Mesenchymal stem cell (in vitro differentiated cells and primary cell): Measurements from ENCODE around the gene DUSP14.

Experiments
- DNase-seq: peaks from one replicate; pipeline ENCODE4 v3.0.0-alpha.2; 2013
- H2AFZ ChIP-seq: one replicate; pipeline ENCODE4 v1.6.1; 2013; ENCODE audit warnings: low read depth, mild to moderate bottlenecking, control low read depth, inconsistent platforms, low read length, moderate library complexity
- H2AK5ac ChIP-seq: 2 replicates; pipeline ENCODE4 v1.6.1; 2013; ENCODE audit warnings: low read length, moderate library complexity, mild to moderate bottlenecking, inconsistent platforms; ENCODE audit not compliant: severe bottlenecking
- H2BK120ac ChIP-seq: one replicate; pipeline ENCODE4 v1.6.1; 2013; ENCODE audit warnings: low read depth, mild to moderate bottlenecking, inconsistent platforms, low read length, moderate library complexity
- H2BK12ac ChIP-seq, 2 experiments: one replicate each; pipeline ENCODE4 v1.6.1; 2013; ENCODE audit warnings: inconsistent platforms in 2 of 2, low read length in 2 of 2, mild to moderate bottlenecking in 2 of 2, moderate library complexity in 2 of 2, control low read depth in 1 of 2
- H2BK15ac ChIP-seq: one replicate; pipeline ENCODE4 v1.6.1; 2013; ENCODE audit warnings: mild to moderate bottlenecking, low read depth, inconsistent platforms; ENCODE audit not compliant: poor library complexity, severe bottlenecking
- H2BK5ac ChIP-seq: 2 replicates; pipeline ENCODE4 v1.6.1; 2013; ENCODE audit warnings: low read depth, mild to moderate bottlenecking, low read length, control low read depth, inconsistent platforms; ENCODE audit not compliant: poor library complexity, severe bottlenecking
- H3K14ac ChIP-seq, 2 experiments: one replicate each; pipeline ENCODE4 v1.6.1; 2013; ENCODE audit warnings: inconsistent platforms in 2 of 2, low read length in 2 of 2, control low read depth in 1 of 2, mild to moderate bottlenecking in 1 of 2, moderate library complexity in 1 of 2
- H3K18ac ChIP-seq, 2 experiments: one replicate each; pipeline ENCODE4 v1.6.1; 2013; ENCODE audit warnings: inconsistent platforms in 2 of 2, low read length in 2 of 2, control low read depth in 1 of 2, low read depth in 1 of 2, mild to moderate bottlenecking in 1 of 2
- H3K23ac ChIP-seq, 2 experiments: one replicate each; pipeline ENCODE4 v1.6.1; 2013; ENCODE audit warnings: inconsistent platforms in 2 of 2, low read length in 2 of 2, mild to moderate bottlenecking in 2 of 2, moderate library complexity in 2 of 2, control low read depth in 1 of 2
- H3K27ac ChIP-seq: 2 replicates; pipeline ENCODE4 v1.5.1; 2013; ENCODE audit warnings: mild to moderate bottlenecking, moderate library complexity, low read length, control low read depth, inconsistent platforms; ENCODE audit not compliant: poor library complexity, severe bottlenecking
- H3K27me3 ChIP-seq, 2 experiments: 2 replicates each; pipeline versions ENCODE4 v1.6.1 to v1.7.0; 2013; ENCODE audit warnings: low read length in 2 of 2, mild to moderate bottlenecking in 2 of 2, moderate library complexity in 2 of 2, control low read depth in 1 of 2, inconsistent platforms in 1 of 2; ENCODE audit not compliant: control insufficient read depth in 1 of 2, insufficient read depth in 1 of 2
- H3K36me3 ChIP-seq, 2 experiments: 2 replicates each; pipeline versions ENCODE4 v1.6.1 to v1.7.0; 2013; ENCODE audit warnings: low read length in 2 of 2, control low read depth in 1 of 2, inconsistent platforms in 1 of 2, low read depth in 1 of 2, mild to moderate bottlenecking in 1 of 2; ENCODE audit not compliant: insufficient read depth in 2 of 2, control insufficient read depth in 1 of 2
- H3K4ac ChIP-seq, 2 experiments: one replicate each; pipeline ENCODE4 v1.6.1; 2013; ENCODE audit warnings: inconsistent platforms in 2 of 2, low read length in 2 of 2, mild to moderate bottlenecking in 2 of 2, moderate library complexity in 2 of 2, control low read depth in 1 of 2, low read depth in 1 of 2
- H3K4me1 ChIP-seq: 2 replicates; pipeline ENCODE4 v1.6.1; 2013; ENCODE audit warnings: low read depth, low read length, control low read depth; ENCODE audit not compliant: control insufficient read depth, insufficient read depth
- H3K4me2 ChIP-seq: 2 replicates; pipeline ENCODE4 v1.6.1; 2013; ENCODE audit warnings: low read length, mild to moderate bottlenecking, inconsistent platforms; ENCODE audit not compliant: poor library complexity, severe bottlenecking
- H3K4me3 ChIP-seq, 2 experiments: 2 replicates each; pipeline versions ENCODE4 v1.5.1 to v1.7.0; 2013; ENCODE audit warnings: low read length in 2 of 2, mild to moderate bottlenecking in 2 of 2, control low read depth in 1 of 2, low read depth in 1 of 2; ENCODE audit not compliant: insufficient read depth in 1 of 2
- H3K79me1 ChIP-seq: replicated peaks from 2 replicates; pipeline ENCODE4 v1.6.1; 2013; ENCODE audit warnings: mild to moderate bottlenecking, control low read depth, low read length, inconsistent platforms; ENCODE audit not compliant: poor library complexity, severe bottlenecking
- H3K9ac ChIP-seq: 2 replicates; pipeline ENCODE4 v1.7.0; 2013; ENCODE audit warnings: mild to moderate bottlenecking, low read length, moderate library complexity
- H3K9me3 ChIP-seq: 2 replicates; pipeline ENCODE4 v1.7.0; 2013; ENCODE audit warnings: mild to moderate bottlenecking, low read length; ENCODE audit not compliant: control insufficient read depth
- H4K8ac ChIP-seq: one replicate; pipeline ENCODE4 v1.6.1; 2013; ENCODE audit warnings: inconsistent platforms, mild to moderate bottlenecking, low read length, moderate library complexity
- H4K91ac ChIP-seq: one replicate; pipeline ENCODE4 v1.6.1; 2013; ENCODE audit warnings: mild to moderate bottlenecking, low read length, inconsistent platforms
- WGBS: methylation state at CpG from one replicate; pipeline ENCODE4 v1.1.7; 2013; ENCODE audit warnings: mixed read lengths; 5-methylcytosine and 5-hydroxymethylcytosine counted together

Gene DUSP14

GRCh38 chr17:37555386-37555785 is 65.7 kb downstream of the DUSP14 start:
- Histone ChIP-seq H3K4ac (no peak overlapping the region), H4K91ac (no peak overlapping the region), H3K9me3 (no peaks in the 10 kb centered on the region), H3K23ac (no peak overlapping the region), H3K14ac (no peak overlapping the region), H3K9ac (no peak overlapping the region), H3K79me1 (peaks cover 19% of the 10 kb centered on the region), H3K4me1 (no peaks in the 10 kb centered on the region), H3K27me3 (no peaks in the 10 kb centered on the region), H3K18ac (no peak overlapping the region), H3K4me2 (no peak overlapping the region), H2BK5ac (no peak overlapping the region), H2BK120ac (no peak overlapping the region), H3K27ac (no peak overlapping the region), H2AK5ac (no peak overlapping the region), H2BK12ac (no peak overlapping the region), H3K36me3 (peaks cover 22 to 72% of the 10 kb centered on the region in 2 experiments), H3K4me3 (no peak overlapping the region), H2BK15ac (no peak overlapping the region), H2AFZ (no peak overlapping the region), H4K8ac (no peak overlapping the region)
- DNase-seq: no peak
- WGBS: 100% methylated on average over 1 of the region's 3 CpGs

- Histone ChIP-seq H3K27me3 (no peaks in the 10 kb centered on the region), H3K14ac (no peak overlapping the region), H2AK5ac (no peak overlapping the region), H3K4me2 (no peak overlapping the region), H2BK15ac (no peak overlapping the region), H2AFZ (no peak overlapping the region), H3K9me3 (no peaks in the 10 kb centered on the region), H2BK5ac (no peak overlapping the region), H3K18ac (peak overlapping the region in 1 of 2 experiments; percentile 7), H3K23ac (no peak overlapping the region), H3K9ac (no peak overlapping the region), H2BK120ac (no peak overlapping the region), H4K8ac (no peak overlapping the region), H3K4me3 (no peak overlapping the region), H3K79me1 (peaks cover 15% of the 10 kb centered on the region), H3K4me1 (no peaks in the 10 kb centered on the region), H4K91ac (no peak overlapping the region), H3K36me3 (peaks cover 26 to 83% of the 10 kb centered on the region in 2 experiments), H3K27ac (no peak overlapping the region), H2BK12ac (no peak overlapping the region), H3K4ac (no peak overlapping the region)
- 100% methylated on average over 2 of the region's 2 CpGs for WGBS
- no peak for DNase-seq
These were observed 67.8 kb downstream of the DUSP14 start for GRCh38 chr17:37557482-37557881.

- H4K91ac ChIP-seq: no peak overlapping the region
- no peak overlapping the region for H3K18ac ChIP-seq
- no CpG with 5 or more reads among the region's 2 CpGs for WGBS
- H3K9me3 ChIP-seq: no peaks in the 10 kb centered on the region
- H3K14ac ChIP-seq: no peak overlapping the region
- no peak overlapping the region for H3K23ac ChIP-seq
- H3K4me2 ChIP-seq: no peak overlapping the region
- H2BK12ac ChIP-seq: no peak overlapping the region
- H2BK5ac ChIP-seq: no peak overlapping the region
- H4K8ac ChIP-seq: no peak overlapping the region
- H3K9ac ChIP-seq: no peak overlapping the region
- H3K4ac ChIP-seq: no peak overlapping the region
- H2AFZ ChIP-seq: no peak overlapping the region
- no peaks in the 10 kb centered on the region for H3K27me3 ChIP-seq
- peaks cover 20 to 80% of the 10 kb centered on the region in 2 experiments for H3K36me3 ChIP-seq
- no peak overlapping the region for H3K27ac ChIP-seq
- H2BK120ac ChIP-seq: no peak overlapping the region
- peaks cover 10% of the 10 kb centered on the region for H3K79me1 ChIP-seq
- H2AK5ac ChIP-seq: no peak overlapping the region
- H2BK15ac ChIP-seq: no peak overlapping the region
- peak; percentile 30 for DNase-seq
- no peak overlapping the region for H3K4me3 ChIP-seq
- H3K4me1 ChIP-seq: no peaks in the 10 kb centered on the region
These were observed 68.6 kb downstream of the DUSP14 start for GRCh38 chr17:37558299-37558698.

GRCh38 chr17:37562016-37562745 is 72.5 kb downstream of the DUSP14 start:
- Histone ChIP-seq H3K27ac (no peak overlapping the region), H2BK15ac (no peak overlapping the region), H2AK5ac (no peak overlapping the region), H3K9me3 (no peaks in the 10 kb centered on the region), H3K9ac (no peak overlapping the region), H3K4me2 (no peak overlapping the region), H2AFZ (no peak overlapping the region), H3K4me1 (no peaks in the 10 kb centered on the region), H4K8ac (no peak overlapping the region), H3K18ac (no peak overlapping the region), H3K27me3 (no peaks in the 10 kb centered on the region), H2BK120ac (no peak overlapping the region), H3K4me3 (no peak overlapping the region), H2BK12ac (no peak overlapping the region), H3K4ac (no peak overlapping the region), H3K23ac (no peak overlapping the region), H3K79me1 (peaks cover 13% of the 10 kb centered on the region), H3K36me3 (peaks cover 28 to 78% of the 10 kb centered on the region in 2 experiments), H3K14ac (no peak overlapping the region), H2BK5ac (no peak overlapping the region), H4K91ac (no peak overlapping the region)
- WGBS: 100% methylated on average over 4 of the region's 5 CpGs
- DNase-seq: no peak
